HepG2 (cell line): ENCODE results near the gene RAI2. TPM values are rescaled to one million over a fixed set of nuclear protein-coding genes. Genes with fewer than 3 reads are reported as not detected.

ENCODE experiments used
- ATAC-seq: fragments of 200-7000 bp; cut with Tn5 transposase; 3 replicates; pipeline ENCODE4 v1.9.1; 2020; ENCODE audit warnings: mild to moderate bottlenecking, moderate library complexity
- BruUV-seq: library from RNA; stranded (reverse); fragments of 400-500 nt; replicated peaks from 2 replicates; lab custom pipeline; 2021; lab: Mats Ljungman, UMichigan
- CTCF ChIA-PET: fragments of 300-600 bp; formaldehyde crosslinking; extraction: SDS; loops from one replicate; lab custom pipeline; 2021; ENCODE audit warnings: low total read pairs, inconsistent platforms, low intra/inter-chr PET ratio; lab: Yijun Ruan, JAX
- POLR2A ChIA-PET: fragments of 350-600 bp; sonication (Branson Sonifier 250); formaldehyde crosslinking; loops from one replicate; lab custom pipeline; 2020; ENCODE audit warnings: antibody characterized with exemption, inconsistent platforms; lab: Yijun Ruan, JAX
- DNase-seq: peaks from one replicate; pipeline ENCODE4 v3.0.0-alpha.2; 2015; ENCODE audit warnings: low spot score
- FAIRE-seq: peaks from 3 replicates; lab custom pipeline; 2011; peaks lifted over from hg19 to GRCh38; lab: Jason Lieb, UNC
- H2AFZ ChIP-seq: one replicate; pipeline ENCODE4 v1.6.1; 2011; ENCODE audit warnings: low read length, inconsistent platforms
- H3K27ac ChIP-seq: fragments of 300-600 bp; 3 replicates; pipeline ENCODE4 v1.8.0; 2011; ENCODE audit warnings: mixed run types, mild to moderate bottlenecking, mixed read lengths, low read length, inconsistent platforms; ENCODE audit not compliant: insufficient read depth; ENCODE audit errors: extremely low read length
- H3K27me3 ChIP-seq, 2 experiments: fragments of 200-600 bp in 1 of 2; 2 replicates in 1 of 2; 3 replicates in 1 of 2; pipeline versions ENCODE4 v1.6.0 to v1.8.0; 2011; ENCODE audit warnings: low read length in 2 of 2, mild to moderate bottlenecking in 2 of 2, moderate library complexity in 2 of 2, inconsistent platforms in 1 of 2; ENCODE audit not compliant: insufficient read depth in 2 of 2, control insufficient read depth in 1 of 2
- H3K36me3 ChIP-seq, 2 experiments: fragments of 200-600 bp in 1 of 2; replicated peaks in 1 of 2; 2 replicates in 1 of 2; 3 replicates in 1 of 2; pipeline versions ENCODE4 v1.5.1 to v1.8.0; 2011; ENCODE audit warnings: low read length in 2 of 2, inconsistent platforms in 1 of 2; ENCODE audit not compliant: insufficient read depth in 2 of 2, control insufficient read depth in 1 of 2
- H3K4me1 ChIP-seq: 2 replicates; pipeline ENCODE4 v1.5.1; 2012; ENCODE audit warnings: low read length, inconsistent platforms; ENCODE audit not compliant: insufficient read depth
- H3K4me2 ChIP-seq: 2 replicates; pipeline ENCODE4 v1.6.0; 2011; ENCODE audit warnings: low read depth, low read length, inconsistent platforms
- H3K4me3 ChIP-seq, 3 experiments: fragments of 200-600 bp in 1 of 3; sonication (generic), shearing (Covaris generic) in 1 of 3; replicated peaks in 1 of 3; 2 replicates each; pipeline ENCODE4 v1.5.1; 2011 to 2016; ENCODE audit warnings: low read length in 3 of 3, inconsistent platforms in 2 of 3, low read depth in 2 of 3, mild to moderate bottlenecking in 2 of 3, control low read depth in 1 of 3, mixed read lengths in 1 of 3; ENCODE audit not compliant: insufficient read depth in 1 of 3
- H3K79me2 ChIP-seq: one replicate; pipeline ENCODE4 v1.6.1; 2011; ENCODE audit warnings: low read length, inconsistent platforms; ENCODE audit not compliant: insufficient read depth
- H3K9ac ChIP-seq: 2 replicates; pipeline ENCODE4 v1.6.0; 2011; ENCODE audit warnings: mild to moderate bottlenecking, low read depth, low read length, inconsistent platforms; ENCODE audit not compliant: insufficient read depth
- H3K9me3 ChIP-seq: 2 replicates; pipeline ENCODE4 v1.5.1; 2012; ENCODE audit warnings: mild to moderate bottlenecking, low read length
- H4K20me1 ChIP-seq: 2 replicates; pipeline ENCODE4 v1.6.0; 2011; ENCODE audit warnings: inconsistent platforms, mild to moderate bottlenecking, low read length, moderate library complexity; ENCODE audit not compliant: insufficient read depth
- BORCS8-MEF2B ChIP-seq: sonication (generic); formaldehyde crosslinking; IDR thresholded peaks from 2 replicates; pipeline ENCODE4 v1.8.0; 2022; ENCODE audit warnings: mild to moderate bottlenecking, missing genetic modification reagents
- HOXA5 ChIP-seq: sonication (generic); formaldehyde crosslinking; IDR thresholded peaks from 2 replicates; pipeline ENCODE4 v1.4.0; 2020; ENCODE audit warnings: missing genetic modification reagents
- WGBS: methylation state at CpG from one replicate; pipeline ENCODE4 v1.1.6; 2017; ENCODE audit warnings: low lambda C conversion rate; 5-methylcytosine and 5-hydroxymethylcytosine counted together
- in situ Hi-C: cut with HindIII; loops from 2 replicates; pipeline ENCODE4 v1.10.0; 2017; ENCODE audit warnings: low pct_unique_long_range_greater_than_20kb; ENCODE audit not compliant: extremely low pct_ligation_motif_present
- intact Hi-C: fragments of 100-400 bp; cut with micrococcal nuclease; formaldehyde crosslinking; loops from one replicate; pipeline ENCODE4 v1.10.0; 2022; ENCODE audit not compliant: unreplicated experiment
- polyA plus RNA-seq, 8 experiments: library from polyadenylated mRNA; depleted of rRNA in 3 of 8; stranded (reverse) in 7 of 8; unstranded in 1 of 8; fragments of >200 nt; fragmentation: Illumina TruSeq in 4 of 8; extraction: Trizol in 4 of 8; gene quantifications; 2 replicates each; pipeline versions ENCODE4 v1.2.1 to v1.2.3, GENCODE V29; 2011 to 2016; ENCODE audit warnings: low read depth in 4 of 8, missing spikeins in 1 of 8, mixed read lengths in 1 of 8; ENCODE audit not compliant: insufficient read depth in 1 of 8
- total RNA-seq, 5 experiments: library from RNA; depleted of rRNA; stranded (reverse); fragments of >200 nt; fragmentation: Illumina TruSeq; extraction: Trizol; gene quantifications; 2 replicates each; pipeline ENCODE4 v1.2.3, GENCODE V29; 2016; ENCODE audit warnings: low read depth in 1 of 5
- TF ChIP-seq, protein P1 (sequence below): sonication (generic); formaldehyde crosslinking; IDR thresholded peaks from 2 replicates; pipeline ENCODE4 v1.5.1; 2020; ENCODE audit warnings: missing genetic modification reagents, mild to moderate bottlenecking, borderline replicate concordance
- TF ChIP-seq, protein P2 (sequence below): sonication (generic); formaldehyde crosslinking; IDR thresholded peaks from 2 replicates; pipeline ENCODE4; 2020; ENCODE audit warnings: missing genetic modification reagents, mild to moderate bottlenecking, borderline replicate concordance
- TF ChIP-seq, protein P3 (sequence below): sonication (generic); formaldehyde crosslinking; IDR thresholded peaks from 2 replicates; pipeline ENCODE4 v1.5.0; 2020; ENCODE audit warnings: mild to moderate bottlenecking, missing genetic modification reagents, borderline replicate concordance
- TF ChIP-seq, protein P4 (sequence below): sonication (generic); formaldehyde crosslinking; IDR thresholded peaks from 2 replicates; pipeline ENCODE4 v1.9.0; 2021; ENCODE audit warnings: missing genetic modification reagents, borderline replicate concordance

Gene RAI2
- total and polyA plus RNA-seq, 2 of the 13 experiments (the other 11 are each of a cell fraction or from before 2014, with no cell fraction given), result not detected

DNA sequence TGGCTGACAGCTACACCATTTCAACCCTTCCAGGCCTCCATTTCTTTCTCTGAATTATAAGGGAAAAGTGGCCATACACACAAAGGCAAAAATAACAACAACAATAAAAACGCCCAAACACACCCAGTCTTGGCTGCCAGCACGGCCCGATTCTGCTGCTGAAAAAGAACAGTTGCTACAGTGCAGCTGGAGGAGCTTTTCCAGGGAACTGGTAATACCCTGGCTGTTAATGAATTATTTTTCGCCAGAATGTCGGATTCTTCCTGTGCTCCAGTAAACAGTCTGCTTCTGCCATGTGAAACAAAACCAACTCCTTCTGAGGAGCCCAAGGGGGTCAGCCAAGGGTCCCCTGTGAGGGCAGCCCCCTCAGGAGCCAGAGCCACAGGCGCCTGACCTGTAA lies 6.6 kb downstream of the RAI2 start:
- FAIRE-seq (no peak), DNase-seq (no peak), ATAC-seq (no peak)
- H3K36me3 ChIP-seq, result no peaks in the 10 kb centered on the region
- intact Hi-C loops, result no loop called here
- no peak overlapping the region for H3K27ac ChIP-seq
- H3K79me2 ChIP-seq, result no peaks in the 10 kb centered on the region
- H3K9me3 ChIP-seq, result no peaks in the 10 kb centered on the region
- H3K9ac ChIP-seq, result no peak overlapping the region
- no peak overlapping the region for H2AFZ ChIP-seq
- H3K4me3 ChIP-seq, result no peak overlapping the region
- H3K4me1 ChIP-seq, result no peaks in the 10 kb centered on the region
- H3K4me2 ChIP-seq, result no peak overlapping the region
- no peaks in the 10 kb centered on the region for H4K20me1 ChIP-seq
- ChIA-PET CTCF (no interaction called here), POLR2A (no interaction called here)
- peaks cover 0 to 11% of the 10 kb centered on the region in 2 experiments; a peak in 1 of 5 replicates for H3K27me3 ChIP-seq
- WGBS, result no CpG with 5 or more reads among the region's 6 CpGs
- no TSS peak for BruUV-seq
- in situ Hi-C loops, result no loop called here
- TF ChIP-seq, protein P1, sequence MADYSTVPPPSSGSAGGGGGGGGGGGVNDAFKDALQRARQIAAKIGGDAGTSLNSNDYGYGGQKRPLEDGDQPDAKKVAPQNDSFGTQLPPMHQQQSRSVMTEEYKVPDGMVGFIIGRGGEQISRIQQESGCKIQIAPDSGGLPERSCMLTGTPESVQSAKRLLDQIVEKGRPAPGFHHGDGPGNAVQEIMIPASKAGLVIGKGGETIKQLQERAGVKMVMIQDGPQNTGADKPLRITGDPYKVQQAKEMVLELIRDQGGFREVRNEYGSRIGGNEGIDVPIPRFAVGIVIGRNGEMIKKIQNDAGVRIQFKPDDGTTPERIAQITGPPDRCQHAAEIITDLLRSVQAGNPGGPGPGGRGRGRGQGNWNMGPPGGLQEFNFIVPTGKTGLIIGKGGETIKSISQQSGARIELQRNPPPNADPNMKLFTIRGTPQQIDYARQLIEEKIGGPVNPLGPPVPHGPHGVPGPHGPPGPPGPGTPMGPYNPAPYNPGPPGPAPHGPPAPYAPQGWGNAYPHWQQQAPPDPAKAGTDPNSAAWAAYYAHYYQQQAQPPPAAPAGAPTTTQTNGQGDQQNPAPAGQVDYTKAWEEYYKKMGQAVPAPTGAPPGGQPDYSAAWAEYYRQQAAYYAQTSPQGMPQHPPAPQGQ (CRISPR knock-in tag), result no peak
- TF ChIP-seq HOXA5 (no peak), BORCS8-MEF2B (CRISPR knock-in tag) (no peak)
- TF ChIP-seq, protein P2, sequence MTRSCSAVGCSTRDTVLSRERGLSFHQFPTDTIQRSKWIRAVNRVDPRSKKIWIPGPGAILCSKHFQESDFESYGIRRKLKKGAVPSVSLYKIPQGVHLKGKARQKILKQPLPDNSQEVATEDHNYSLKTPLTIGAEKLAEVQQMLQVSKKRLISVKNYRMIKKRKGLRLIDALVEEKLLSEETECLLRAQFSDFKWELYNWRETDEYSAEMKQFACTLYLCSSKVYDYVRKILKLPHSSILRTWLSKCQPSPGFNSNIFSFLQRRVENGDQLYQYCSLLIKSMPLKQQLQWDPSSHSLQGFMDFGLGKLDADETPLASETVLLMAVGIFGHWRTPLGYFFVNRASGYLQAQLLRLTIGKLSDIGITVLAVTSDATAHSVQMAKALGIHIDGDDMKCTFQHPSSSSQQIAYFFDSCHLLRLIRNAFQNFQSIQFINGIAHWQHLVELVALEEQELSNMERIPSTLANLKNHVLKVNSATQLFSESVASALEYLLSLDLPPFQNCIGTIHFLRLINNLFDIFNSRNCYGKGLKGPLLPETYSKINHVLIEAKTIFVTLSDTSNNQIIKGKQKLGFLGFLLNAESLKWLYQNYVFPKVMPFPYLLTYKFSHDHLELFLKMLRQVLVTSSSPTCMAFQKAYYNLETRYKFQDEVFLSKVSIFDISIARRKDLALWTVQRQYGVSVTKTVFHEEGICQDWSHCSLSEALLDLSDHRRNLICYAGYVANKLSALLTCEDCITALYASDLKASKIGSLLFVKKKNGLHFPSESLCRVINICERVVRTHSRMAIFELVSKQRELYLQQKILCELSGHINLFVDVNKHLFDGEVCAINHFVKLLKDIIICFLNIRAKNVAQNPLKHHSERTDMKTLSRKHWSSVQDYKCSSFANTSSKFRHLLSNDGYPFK (CRISPR knock-in tag), result no peak
- TF ChIP-seq, protein P3, sequence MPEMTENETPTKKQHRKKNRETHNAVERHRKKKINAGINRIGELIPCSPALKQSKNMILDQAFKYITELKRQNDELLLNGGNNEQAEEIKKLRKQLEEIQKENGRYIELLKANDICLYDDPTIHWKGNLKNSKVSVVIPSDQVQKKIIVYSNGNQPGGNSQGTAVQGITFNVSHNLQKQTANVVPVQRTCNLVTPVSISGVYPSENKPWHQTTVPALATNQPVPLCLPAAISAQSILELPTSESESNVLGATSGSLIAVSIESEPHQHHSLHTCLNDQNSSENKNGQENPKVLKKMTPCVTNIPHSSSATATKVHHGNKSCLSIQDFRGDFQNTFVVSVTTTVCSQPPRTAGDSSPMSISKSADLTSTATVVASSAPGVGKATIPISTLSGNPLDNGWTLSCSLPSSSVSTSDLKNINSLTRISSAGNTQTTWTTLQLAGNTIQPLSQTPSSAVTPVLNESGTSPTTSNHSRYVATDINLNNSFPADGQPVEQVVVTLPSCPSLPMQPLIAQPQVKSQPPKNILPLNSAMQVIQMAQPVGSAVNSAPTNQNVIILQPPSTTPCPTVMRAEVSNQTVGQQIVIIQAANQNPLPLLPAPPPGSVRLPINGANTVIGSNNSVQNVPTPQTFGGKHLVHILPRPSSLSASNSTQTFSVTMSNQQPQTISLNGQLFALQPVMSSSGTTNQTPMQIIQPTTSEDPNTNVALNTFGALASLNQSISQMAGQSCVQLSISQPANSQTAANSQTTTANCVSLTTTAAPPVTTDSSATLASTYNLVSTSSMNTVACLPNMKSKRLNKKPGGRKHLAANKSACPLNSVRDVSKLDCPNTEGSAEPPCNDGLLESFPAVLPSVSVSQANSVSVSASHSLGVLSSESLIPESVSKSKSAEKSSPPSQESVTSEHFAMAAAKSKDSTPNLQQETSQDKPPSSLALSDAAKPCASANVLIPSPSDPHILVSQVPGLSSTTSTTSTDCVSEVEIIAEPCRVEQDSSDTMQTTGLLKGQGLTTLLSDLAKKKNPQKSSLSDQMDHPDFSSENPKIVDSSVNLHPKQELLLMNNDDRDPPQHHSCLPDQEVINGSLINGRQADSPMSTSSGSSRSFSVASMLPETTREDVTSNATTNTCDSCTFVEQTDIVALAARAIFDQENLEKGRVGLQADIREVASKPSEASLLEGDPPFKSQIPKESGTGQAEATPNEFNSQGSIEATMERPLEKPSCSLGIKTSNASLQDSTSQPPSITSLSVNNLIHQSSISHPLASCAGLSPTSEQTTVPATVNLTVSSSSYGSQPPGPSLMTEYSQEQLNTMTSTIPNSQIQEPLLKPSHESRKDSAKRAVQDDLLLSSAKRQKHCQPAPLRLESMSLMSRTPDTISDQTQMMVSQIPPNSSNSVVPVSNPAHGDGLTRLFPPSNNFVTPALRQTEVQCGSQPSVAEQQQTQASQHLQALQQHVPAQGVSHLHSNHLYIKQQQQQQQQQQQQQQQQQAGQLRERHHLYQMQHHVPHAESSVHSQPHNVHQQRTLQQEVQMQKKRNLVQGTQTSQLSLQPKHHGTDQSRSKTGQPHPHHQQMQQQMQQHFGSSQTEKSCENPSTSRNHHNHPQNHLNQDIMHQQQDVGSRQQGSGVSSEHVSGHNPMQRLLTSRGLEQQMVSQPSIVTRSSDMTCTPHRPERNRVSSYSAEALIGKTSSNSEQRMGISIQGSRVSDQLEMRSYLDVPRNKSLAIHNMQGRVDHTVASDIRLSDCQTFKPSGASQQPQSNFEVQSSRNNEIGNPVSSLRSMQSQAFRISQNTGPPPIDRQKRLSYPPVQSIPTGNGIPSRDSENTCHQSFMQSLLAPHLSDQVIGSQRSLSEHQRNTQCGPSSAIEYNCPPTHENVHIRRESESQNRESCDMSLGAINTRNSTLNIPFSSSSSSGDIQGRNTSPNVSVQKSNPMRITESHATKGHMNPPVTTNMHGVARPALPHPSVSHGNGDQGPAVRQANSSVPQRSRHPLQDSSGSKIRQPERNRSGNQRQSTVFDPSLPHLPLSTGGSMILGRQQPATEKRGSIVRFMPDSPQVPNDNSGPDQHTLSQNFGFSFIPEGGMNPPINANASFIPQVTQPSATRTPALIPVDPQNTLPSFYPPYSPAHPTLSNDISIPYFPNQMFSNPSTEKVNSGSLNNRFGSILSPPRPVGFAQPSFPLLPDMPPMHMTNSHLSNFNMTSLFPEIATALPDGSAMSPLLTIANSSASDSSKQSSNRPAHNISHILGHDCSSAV (CRISPR knock-in tag), result no peak
- TF ChIP-seq, protein P4, sequence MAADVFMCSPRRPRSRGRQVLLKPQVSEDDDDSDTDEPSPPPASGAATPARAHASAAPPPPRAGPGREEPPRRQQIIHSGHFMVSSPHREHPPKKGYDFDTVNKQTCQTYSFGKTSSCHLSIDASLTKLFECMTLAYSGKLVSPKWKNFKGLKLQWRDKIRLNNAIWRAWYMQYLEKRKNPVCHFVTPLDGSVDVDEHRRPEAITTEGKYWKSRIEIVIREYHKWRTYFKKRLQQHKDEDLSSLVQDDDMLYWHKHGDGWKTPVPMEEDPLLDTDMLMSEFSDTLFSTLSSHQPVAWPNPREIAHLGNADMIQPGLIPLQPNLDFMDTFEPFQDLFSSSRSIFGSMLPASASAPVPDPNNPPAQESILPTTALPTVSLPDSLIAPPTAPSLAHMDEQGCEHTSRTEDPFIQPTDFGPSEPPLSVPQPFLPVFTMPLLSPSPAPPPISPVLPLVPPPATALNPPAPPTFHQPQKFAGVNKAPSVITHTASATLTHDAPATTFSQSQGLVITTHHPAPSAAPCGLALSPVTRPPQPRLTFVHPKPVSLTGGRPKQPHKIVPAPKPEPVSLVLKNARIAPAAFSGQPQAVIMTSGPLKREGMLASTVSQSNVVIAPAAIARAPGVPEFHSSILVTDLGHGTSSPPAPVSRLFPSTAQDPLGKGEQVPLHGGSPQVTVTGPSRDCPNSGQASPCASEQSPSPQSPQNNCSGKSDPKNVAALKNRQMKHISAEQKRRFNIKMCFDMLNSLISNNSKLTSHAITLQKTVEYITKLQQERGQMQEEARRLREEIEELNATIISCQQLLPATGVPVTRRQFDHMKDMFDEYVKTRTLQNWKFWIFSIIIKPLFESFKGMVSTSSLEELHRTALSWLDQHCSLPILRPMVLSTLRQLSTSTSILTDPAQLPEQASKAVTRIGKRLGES (CRISPR knock-in tag), result no peak
